Brain pericyte (primary cell): ENCODE data around the gene ATP5MC2.
"Not testable (repeated sequence)": the region's sequence is repeated elsewhere in the genome, so short reads cannot be mapped to it uniquely, and the experiment has no call there.

Experiments used
- DNase-seq: peaks from one replicate; pipeline ENCODE4 v3.0.0-alpha.2; 2012; ENCODE audit warnings: low read depth, low spot score

ATP5MC2 gene

DNA sequence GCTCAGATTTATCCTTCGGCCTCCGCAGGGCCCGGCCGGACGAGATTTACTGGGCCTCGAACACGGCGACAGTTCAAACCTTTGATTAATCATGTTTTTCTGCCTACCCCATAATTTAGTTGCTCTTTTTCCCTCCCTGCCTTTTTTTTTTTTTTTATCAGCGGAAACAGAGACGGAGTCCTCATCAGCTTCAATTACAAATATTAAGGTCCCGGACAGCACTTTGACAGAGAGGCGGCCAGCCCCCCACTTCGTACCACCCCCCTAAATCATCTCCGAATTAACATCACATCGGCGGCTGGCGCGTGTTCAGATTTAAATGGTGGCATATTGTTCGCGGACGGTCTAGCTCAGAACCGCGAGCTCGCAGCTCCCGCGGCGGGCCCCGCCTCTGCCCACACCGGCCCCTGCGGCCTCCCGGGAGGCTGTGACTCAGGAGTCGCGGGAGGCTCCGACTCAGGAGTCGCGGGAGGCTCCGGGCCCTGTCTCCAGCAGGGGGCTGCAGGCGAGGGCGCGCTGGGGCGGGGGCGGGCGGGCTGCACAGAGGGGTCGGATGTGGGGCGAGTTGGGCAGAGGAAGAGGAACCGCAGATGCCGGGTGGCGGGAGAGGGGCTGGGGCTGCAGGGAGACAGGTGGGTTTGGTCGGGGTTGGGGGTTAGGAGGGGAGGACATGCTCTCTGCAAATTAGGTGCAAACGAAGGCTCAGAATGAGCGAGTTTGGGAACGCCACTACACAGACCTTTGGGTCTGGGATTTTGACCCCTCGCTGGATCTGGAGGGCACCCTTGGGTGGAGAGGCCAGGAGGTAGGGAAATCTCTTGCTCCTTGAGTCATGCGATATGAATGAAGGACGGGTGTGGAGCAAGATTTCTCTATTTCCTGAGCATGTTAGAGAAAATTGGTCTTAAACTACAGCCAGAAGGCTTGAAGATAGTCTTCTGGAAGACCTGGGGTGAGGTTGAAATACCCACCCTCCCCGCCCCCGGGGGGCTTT, 19.6 kb upstream of the ATP5MC2 start:
- DNase-seq: no peak

DNA sequence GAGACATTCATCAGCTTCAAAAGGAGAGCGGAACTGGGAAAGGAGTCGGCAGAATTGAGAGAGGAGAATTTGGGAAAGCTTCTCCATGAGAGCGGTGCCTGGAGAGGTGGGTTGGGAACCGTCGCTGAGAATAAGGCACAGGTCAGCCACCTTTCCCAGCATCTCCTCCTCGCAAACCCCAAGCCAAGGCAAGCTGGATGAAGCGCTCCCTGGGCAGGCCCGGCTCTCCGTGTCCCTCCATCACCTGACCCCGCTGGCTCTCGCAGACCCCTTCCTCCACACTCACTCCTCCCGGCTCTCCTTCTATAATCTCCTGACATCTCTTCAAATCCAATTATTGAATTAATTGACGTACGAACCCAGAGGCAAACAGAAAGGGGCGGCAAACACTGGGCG, 18.9 kb upstream of the ATP5MC2 start:
- no peak for DNase-seq

DNA sequence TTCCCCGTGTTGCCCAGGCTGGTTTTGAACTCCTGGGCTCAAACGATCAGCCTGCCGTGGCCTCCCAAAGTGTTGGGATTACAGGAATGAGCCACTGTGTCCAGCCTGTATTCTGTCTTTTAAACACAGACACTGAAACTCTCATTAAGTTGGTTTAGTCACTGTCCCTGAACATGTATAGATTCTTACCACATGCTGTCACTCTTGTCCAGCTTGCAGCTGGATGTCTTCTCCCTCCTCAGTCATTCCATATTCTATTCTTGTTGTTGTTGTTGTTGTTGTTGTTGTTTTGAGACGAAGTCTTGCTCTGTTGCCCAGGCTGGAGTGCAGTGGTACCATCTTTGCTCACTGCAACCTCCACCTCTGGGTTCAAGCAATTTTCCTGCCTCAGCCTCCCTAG, 12.3 kb upstream of the ATP5MC2 start:
- DNase-seq: no peak

DNA sequence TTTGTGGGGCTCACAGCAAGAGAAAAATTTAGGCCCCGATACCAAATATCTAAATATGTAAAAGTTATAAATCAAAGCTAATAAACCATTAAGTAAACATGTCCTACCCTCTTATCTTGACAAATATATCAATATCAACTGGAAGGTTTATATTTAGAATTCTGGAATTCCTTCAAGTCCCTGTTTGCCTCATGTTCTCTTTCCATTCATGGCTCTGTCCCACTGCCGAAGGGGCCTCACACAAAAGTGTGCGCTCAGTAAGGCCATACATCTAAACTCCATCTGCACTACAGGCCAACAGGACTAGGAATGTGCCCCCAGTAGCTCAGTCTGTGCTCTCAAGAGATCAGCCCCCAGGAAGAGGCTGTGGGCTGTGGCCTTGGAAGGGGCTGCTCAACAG, 10.6 kb upstream of the ATP5MC2 start:
- no peak for DNase-seq

DNA sequence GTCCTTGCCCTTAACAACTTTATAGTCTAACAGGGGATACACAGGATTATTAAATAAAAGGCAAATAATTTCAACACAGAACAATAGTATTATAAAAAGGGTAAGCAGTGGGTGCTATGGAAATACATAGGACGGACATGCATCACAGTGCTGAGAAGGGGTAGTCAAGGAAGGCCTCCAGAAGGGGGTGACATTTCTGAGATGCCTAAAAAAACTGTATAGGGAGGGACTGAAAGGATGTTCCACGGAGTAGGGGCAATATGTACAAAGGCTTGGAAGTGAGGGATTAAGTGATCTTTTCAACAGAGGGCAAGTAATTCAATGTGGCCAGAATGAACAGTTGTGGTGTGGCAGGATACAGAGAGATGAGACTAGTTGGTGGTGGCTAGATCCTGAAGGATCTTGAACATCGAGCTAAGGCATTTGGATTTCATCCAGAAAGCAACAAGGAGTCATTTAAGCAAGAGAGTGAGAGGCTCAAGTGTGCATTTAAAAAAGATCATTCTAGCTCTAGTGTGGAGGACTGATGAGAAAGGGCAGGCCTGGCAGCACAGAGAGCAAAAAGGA, 8.9 kb upstream of the ATP5MC2 start:
- no peak for DNase-seq

DNA sequence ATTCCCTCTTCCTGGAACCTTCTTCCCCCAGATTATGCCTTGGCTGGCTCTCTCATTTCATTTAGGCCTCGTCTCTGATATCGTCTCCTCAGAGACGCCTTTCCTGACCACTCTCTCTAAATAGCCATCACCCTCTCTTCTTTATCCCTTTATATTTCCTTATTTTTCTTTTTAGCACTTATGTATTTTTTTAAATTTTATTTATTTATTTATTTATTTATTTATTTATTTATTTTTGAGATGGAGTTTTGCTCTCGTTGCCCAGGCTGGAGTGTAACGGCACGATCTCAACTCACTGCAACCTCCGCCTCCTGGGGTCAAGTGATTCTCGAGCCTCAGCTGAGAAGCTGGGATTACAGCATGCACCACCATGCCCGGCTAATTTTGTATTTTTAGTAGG, 8.1 kb upstream of the ATP5MC2 start:
- DNase-seq: no peak

DNA sequence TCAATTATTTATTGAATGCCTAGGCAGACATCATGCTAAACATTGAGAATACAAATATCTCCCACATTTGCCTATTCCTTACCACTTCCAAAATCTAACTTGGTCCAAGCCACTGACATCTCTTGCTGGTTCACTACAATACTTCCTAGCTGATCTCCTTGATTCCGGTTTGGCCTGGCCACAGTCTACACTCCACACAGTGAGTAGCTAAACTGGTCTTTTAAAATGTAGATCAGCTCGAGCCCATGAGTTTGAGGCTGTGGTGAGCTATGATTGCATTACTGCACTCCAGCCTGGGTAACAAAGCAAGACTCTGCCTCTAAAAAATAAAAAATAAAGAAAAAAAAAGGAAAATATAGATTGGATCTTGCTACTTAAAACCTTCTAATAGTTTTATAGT, 7.6 kb upstream of the ATP5MC2 start:
- DNase-seq: no peak

DNA sequence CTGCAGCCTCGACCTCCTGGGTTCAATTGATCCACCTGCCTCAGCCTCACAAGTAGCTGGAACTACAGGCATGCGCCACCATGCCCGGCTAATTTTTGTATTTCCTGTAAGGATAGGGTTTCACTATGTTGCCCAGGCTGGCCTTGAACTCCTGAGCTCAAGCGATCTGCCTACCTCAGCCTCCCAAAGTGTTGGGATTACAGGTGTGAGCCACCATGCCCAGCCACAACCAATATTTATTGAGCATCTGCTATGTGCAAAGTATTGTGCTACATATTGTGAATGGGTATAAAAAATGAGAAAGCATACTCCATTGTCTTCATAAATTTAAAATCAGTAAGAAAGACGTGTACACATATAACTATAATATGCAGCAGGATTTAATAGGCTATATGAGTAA, 4.2 kb upstream of the ATP5MC2 start:
- not testable (repeated sequence) for DNase-seq

DNA sequence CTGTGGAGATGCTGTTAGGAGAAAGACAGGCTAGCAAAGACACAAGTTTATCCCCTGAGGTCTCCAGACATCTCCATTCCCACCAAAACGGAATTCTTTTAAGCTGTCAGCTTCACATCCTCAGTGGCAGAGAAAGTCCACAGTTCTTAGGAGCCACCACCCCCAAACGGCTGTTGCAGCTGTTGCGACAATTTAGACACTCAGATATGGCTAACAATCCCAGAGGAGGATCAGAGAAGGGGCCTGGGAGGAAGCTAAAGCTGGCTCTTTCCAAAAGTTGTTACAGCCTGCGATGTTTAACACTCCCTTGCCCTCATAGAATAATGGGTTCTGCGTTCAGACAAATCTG, 1.9 kb upstream of the ATP5MC2 start:
- DNase-seq: no peak

DNA sequence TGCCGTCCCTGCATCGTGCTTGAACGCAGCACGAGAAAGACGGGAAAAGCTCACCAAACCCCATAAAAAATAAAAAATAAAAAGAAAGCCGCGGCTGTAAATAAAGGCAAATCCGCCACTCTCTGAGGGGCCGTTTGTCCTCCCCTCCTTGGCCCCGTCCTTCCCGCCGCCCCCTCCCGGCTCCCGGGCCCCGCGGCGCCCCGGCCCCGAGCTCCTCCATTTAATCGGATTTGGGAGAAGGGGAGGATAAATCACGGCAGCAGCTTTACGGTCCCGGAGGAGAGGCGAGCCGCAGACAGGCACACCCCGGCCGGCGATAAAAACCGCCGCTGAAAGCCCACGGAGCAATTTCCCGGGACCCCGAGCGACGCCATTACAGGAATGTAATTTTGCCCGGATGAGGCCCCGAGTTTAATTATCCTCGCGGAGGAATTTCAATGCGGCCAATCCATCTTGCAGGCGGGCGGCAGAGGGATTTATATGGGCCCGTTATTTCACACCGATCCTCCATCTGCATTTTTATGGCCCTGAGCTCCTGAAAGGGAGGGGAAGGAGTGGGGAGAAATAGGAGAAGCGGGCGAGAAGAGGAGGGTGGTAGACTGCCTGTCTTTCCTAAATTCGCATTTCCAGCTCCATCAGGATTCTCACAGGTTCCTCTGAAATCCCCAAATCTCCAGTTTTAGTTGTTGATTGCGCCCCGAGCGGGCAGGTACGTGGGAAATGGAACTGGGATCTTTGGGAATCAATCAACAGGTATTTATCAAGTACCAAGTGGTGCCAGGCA, 1.3 kb upstream of the ATP5MC2 start:
- no peak for DNase-seq

DNA sequence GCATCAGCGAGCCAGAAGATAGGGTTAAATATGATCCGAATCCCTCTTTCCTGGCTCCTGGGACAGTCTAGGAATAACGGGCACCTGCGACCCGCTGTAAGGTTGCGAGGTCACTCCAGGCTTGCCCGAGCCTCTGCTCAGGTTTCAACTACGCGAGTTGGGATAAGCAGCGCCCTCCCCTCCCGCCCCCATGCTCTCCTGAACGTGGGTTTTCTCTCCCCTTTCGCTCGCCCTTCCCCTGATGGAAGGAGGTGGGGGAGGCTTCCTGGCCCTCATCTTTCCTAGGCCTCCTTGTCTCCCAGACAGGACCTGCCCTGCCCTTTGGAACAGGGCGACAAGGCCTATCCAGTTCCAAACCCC, 753 bp upstream of the ATP5MC2 start:
- DNase-seq: no peak

DNA sequence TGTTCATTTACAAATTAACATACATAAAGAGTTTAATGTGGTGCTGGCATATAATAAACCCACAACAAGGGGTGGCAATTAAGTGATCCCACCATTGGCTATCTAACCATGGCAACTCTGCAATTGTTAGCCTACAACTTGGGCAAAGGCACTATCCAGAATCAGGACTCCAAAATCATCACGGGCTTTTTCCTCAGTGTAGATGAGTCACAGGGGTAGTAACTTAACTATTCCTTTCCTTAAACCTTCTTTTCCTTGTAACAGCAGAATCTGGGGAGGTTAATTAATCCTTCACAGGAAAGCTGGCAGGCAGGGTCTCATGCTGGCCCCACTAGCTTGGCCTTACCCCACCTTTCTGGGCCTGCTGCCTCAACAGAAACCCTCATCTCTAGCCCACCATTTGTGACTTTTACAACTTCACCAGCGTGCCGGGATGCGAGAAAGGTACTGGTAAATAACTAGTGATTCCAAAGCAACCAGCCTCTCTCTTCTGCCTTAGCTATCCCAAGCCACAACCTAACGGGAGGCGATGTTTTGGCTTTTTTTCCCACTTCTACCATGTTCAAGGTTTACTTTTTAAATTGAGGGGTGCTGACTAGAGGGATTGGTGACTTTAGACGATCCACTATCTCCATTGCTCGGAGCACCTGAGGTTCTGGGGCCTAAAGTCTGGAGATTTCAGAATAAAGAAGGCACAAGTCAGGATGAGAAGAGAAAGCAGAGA, 744 bp downstream of the ATP5MC2 start:
- DNase-seq: no peak

DNA sequence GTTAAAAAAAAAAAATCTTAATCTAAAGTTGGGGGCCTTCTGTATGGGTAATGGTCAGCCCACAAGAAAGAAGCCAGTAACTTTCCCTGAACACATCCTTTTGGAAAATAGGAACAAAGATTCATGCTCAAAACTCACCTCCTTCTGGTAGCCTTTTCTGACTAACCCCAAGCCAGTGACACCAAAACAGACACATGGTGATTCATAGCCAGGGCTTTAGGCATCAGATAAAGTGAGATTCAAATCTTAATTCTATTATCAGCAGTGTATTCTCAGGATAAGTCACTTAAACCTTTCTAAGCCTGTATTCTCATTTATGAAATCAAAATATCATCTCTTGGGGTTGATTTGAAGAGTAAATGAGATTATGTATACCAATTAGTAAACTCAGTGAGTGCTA, 4.9 kb downstream of the ATP5MC2 start:
- DNase-seq: no peak

DNA sequence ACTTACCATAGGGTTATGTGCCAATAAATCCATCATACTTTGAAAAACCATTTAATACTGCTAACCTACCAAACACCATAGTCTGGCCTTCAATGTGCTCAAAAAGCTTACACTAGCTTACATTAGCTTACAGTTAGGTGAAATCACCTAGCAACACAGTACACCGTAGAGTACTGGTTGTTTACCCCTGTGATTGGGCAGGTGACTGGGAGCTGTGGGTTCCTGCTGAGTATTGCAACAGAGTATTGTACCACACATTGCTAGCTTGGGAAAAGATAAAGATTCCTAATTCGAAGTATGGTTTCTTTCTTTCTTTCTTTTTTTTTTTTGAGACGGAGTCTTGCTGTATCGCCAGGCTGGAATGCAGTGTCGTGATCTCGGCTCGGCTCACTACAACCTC, 5.6 kb downstream of the ATP5MC2 start:
- DNase-seq: no peak

DNA sequence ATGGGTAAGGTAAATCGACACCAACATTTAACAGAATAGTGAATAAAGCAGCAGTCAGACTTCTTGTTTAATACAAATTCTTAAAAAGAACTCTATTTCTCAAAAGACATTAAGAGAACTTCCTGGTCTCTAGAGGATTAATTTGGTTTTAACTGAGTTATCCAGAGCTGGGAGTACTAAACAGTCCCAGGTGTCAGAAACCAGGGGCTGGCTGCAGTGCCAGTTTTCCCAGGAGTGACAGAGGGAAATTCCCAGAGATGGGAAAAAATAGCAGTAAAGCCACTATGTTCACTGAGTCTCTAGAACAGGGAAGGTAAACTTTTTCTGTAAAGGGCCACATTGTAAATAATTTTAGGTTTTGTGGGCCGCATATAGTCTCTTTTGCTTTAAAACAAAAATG, 8.8 kb downstream of the ATP5MC2 start:
- DNase-seq: no peak

DNA sequence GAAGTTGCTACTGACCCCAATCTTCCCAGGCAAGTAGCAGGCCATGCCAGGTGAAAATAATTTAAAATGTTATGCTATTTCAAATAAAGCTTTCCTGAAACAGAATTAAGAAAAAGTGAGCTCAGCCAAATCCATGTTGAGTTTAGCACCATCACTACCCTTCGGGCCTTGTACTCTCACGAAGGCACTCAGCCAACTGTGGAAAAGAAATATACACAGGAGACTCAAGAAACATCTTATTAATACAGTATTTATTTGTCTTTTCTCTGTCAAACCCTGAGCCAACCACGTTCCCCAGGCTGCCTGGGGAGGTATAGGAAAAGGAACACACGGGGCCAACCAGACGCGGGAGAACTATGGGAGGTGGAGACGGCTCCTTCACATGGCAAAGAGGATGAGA, 10.9 kb downstream of the ATP5MC2 start:
- no peak for DNase-seq

DNA sequence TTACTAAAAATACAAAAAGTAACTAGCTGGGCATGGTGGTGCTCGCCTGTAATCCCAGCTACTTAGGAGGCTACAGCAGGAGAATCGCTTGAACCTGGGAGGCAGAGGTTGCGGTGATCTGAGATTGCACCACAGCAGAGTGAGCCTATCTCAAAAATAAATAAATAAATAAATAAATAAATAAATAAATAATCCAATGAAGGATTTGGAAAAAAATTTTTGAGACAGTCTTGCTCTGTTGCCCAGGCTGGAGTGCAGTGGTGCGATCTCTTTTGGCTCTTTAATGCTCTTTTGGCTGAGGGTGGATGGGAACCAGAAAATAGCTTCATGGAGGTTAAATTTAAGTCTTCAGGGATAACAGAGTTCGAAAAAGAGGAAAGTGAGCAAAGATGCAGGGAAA, 11.7 kb downstream of the ATP5MC2 start:
- DNase-seq: no peak

DNA sequence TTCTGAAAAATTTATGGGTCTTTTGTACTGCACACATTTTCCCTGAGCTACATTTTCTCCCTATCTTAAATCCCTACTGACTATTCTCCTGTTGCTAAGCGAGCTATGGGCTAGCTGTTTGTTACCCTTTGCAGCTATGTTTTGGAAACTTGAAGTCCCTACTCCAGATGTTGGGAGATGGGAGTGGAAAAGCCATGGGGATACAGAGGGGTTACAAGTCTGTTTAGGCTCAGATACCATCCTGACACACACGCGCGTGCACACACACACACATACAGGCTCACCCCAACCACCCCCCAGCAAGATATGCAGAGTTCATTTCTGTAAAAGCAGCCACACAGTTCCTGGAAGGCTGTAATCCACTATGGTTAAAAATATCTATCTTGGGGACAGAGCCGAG, 15.8 kb downstream of the ATP5MC2 start:
- no peak for DNase-seq

DNA sequence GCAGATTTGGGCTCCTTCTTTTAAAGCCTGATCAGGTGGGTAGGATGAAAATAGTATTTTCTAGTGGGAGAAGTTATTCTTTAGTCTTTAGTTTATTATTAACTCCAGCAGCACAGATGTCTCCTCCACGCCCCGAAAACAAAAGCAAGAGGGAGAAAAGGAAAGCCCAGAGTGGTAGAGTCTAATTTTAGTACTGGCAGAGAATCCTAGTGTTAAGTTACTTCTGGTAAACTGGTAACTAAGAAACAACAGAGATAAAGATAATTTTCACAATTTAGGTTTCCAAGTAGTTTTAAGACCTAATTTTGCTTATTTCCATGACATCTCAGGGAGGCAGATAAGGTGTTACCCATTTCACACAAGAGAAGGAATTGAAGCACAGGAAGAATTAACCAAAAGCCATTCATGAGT, 16.3 kb downstream of the ATP5MC2 start:
- no peak for DNase-seq

DNA sequence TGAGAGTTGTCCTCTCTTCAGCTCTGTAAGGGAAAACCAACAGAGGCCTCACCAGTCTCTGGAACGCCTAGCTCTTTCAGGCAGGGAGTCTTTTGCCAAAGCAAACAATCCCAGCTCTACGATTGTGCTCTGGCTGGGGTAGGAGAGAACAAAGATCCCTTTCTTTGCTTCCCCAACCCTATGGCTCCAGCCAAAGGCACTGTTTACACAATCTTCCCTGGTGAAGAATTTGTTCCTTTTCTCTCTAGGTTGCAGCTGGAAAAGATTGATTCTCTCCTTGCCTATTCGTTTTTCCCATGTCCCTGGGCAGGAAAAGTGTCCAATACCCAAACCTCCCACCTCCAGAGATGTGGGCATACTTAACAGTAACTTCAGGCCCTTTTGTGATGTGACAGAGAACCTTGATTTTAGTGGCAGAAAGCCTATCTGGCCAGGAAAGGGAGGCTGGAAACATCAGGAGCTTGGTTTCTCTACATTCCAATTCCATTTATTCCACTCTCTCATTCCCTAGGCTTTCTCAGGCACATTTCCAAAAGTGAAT, 16.8 kb downstream of the ATP5MC2 start:
- DNase-seq: peak; percentile 58

DNA sequence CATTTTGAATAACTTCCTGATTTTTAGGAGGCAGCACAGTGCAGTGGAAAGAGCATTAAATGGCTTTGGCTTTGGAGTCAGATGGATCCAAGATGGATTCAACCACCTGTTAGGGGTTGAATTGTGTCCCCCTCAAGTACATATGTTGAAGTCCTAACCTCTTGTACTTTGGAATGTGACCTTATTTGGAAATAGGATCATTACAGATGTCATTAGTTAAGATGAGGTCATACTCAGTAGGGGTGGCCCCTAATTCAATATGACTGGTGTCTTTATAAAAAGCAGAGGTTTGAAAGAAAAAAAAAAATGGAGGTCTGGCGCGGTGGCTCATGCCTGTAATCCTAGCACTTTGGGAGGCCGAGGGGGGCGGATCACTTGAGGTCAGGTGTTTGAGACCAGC, 18.8 kb downstream of the ATP5MC2 start:
- no peak for DNase-seq

DNA sequence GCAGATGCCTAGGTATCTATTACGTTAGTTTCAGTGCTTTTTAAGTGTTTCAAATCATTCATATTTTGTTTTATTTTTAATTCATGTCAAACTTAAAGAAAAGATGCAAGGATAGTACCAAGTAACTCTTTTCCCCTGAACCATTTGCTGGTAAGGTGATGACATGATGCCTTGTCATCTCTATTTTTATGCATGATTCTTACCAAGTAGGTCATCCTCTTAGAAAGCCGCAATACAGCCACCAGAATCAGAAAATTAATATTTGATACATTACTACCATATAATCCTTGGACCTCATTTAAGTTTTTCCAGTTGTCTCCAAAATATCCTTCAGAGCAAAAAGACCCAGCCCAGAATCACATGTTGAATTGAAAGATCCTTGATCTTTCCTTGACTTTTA, 22.3 kb downstream of the ATP5MC2 start:
- DNase-seq: no peak
